SIG-M5 treated with dmso at 0.1 percent for 504 hours (cell line): ENCODE measurements around the gene ARFGEF2.
"Not testable (repeated sequence)": the region's sequence is repeated elsewhere in the genome, so short reads cannot be mapped to it uniquely, and the experiment has no call there.

Source experiments
- DNase-seq: peaks from one replicate; lab custom pipeline; 2025; ENCODE audit not compliant: unreplicated experiment; lab: John Stamatoyannopoulos, UW

The ARFGEF2 gene

GRCh38 chr20:48926821-48927220, 5.3 kb downstream of the ARFGEF2 start:
- no peak for DNase-seq

DNA sequence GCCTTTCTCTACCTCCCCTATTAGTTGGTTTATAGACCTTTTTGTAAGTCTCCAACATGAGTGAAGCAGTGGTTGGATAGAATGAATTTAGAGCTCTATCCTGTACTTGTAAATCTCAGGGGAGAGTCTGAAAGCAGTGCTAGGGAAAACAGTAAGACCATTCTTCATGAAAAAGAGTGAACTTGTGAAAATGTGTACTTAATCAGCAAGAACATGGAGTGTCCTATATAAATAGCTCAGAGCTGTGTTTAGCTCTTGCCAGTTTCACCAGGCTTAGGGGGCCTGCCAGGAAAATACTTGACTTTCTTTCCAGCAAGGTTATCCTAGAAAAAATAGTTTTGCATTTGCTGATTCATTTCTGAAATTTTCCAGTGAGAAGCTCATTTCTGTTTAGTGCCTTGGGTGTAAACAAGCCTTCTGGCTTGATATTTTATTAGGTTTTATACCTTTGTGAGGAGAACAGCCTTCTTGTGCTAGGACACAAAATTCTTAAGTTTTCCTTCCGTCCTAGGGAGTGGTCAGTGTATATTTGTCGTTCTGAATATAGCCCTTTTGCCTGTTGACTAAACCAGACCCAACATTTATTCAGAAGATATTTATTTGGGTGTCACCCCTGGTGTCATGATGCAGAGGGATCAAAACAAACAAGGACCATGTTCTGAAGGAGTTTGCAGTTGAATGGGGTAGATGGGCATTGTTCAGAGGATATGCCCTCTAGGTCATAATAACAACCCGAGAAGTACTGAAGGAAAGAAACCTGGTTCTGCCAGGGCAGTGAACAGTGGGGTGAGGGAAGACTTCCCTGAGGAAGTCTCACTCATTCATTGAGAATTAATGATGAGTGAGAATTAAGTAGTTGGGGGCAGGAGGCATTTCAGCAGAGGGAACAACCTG, 7.6 kb downstream of the ARFGEF2 start:
- DNase-seq: no peak

- no peak for DNase-seq
These were observed 8.5 kb downstream of the ARFGEF2 start for GRCh38 chr20:48930035-48930434.

DNA sequence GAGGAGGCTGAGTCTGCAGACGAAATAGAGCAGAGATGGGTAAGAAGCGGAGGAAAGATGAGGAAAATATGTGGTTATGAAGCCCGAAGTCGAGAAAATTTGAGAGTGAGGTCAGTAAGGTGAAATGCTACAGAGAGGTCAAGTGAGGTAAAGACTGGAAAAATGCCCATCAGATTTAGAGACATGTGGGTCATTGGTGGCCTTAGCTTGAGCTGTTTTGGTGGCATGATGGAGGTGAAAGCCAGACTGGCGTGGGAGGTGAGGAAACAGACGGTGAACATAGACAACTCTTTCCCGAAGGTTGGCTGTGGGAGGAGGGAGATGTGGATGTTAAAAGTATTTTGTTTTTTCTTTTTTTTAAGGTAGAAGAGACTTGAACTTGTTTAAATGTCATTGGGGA, 9.4 kb downstream of the ARFGEF2 start:
- DNase-seq: no peak

DNA sequence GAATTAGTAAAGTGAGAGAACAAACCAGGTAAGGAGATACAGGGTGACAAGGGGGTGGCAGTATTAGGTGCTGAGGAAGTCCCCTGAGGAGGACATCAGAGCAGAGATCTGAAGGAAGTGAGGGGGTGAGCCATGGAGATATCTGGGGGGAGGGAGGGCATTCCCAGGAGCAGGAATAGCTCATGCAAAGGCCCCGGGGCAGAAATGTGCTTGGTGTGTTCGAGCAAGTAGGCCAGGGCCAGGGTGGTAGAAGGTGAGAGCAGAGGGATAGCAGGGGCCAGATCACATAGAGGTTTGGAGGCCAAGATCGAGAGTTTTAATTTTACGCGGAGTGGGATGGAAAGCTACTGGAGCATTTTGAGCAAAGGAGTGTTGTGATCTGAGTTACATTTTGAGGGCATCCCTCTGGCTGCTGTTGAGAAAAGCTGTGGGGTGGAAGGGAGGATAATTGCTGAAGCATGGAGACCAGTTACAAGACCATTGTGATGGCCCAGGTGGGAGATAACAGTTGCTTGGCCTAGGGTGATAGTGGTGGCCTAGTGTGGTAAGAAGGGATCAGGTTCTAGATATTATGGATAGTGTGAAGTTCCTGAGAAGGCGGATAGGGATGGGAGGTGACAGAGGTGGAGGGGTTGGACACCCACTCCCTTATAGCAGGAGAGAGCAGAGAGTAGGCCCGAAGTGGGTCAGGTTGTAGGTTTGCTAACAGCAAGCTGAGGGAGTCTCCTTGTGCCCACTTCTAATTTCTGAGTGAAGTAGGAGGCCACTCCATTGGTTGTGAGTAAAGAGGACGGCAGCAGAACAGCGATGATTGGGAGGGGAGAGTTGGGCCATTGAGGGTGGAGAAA, 10.2 kb downstream of the ARFGEF2 start:
- no peak for DNase-seq

GRCh38 chr20:48932375-48932941, 10.9 kb downstream of the ARFGEF2 start:
- no peak for DNase-seq

GRCh38 chr20:48933017-48933766, 11.7 kb downstream of the ARFGEF2 start:
- no peak for DNase-seq

GRCh38 chr20:48934273-48934877, 12.9 kb downstream of the ARFGEF2 start:
- not testable (repeated sequence) for DNase-seq

DNA sequence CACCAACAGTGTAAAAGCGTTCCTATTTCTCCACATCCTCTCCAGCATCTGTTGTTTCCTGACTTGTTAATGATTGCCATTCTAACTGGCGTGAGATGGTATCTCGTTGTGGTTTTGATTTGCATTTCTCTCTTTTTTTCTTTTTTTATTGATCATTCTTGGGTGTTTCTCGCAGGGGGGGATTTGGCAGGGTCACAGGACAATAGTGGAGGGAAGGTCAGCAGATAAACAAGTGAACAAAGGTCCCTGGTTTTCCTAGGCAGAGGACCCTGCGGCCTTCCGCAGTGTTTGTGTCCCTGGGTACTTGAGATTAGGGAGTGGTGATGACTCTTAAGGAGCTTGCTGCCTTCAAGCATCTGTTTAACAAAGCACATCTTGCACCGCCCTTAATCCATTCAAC, 13.5 kb downstream of the ARFGEF2 start:
- DNase-seq: not testable (repeated sequence)

- DNase-seq: not testable (repeated sequence)
These were observed 14.7 kb downstream of the ARFGEF2 start for GRCh38 chr20:48936178-48936577.

DNA sequence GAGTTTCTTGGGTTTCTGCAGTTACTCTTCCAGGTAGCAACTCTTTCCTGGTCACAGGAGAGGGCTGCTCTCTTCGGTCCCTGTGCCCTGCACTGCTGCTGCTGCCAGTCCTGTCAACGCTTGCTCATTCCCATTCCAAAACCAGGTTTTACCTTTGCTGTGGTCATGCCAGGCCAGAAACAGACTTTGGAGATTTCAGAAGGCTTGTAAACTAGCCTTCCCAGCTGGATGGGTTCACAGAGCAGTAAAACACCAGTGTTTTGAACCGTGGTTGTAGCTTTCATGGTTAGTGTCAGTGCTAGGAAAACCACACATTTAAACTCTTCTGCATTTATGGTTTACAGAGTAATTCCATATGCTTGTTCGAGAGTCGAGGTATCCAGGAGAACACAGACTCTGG, 16.2 kb downstream of the ARFGEF2 start:
- no peak for DNase-seq

DNA sequence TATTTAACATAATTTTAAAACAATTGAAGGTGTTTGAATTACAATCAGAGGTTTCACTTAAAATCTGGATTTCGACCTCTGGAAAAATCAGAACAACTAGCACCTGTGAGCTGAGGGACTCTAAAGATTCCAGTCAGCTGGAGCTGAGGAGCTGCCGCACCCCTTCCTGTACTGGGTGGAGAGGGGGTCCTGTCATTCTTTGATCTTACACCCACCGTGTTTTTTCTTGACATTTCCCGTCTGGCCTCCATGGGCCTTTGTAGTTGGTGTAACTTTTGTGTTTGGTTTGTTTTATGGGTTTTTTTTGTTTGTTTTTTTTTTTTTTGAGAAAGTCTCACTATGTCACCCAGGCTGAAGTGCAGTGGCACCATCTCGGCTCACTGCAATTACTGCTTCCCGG, 17.2 kb downstream of the ARFGEF2 start:
- no peak for DNase-seq

- no peak for DNase-seq
These were observed 18.7 kb downstream of the ARFGEF2 start for GRCh38 chr20:48940170-48940569.

- DNase-seq: no peak
These were observed 20.0 kb downstream of the ARFGEF2 start for GRCh38 chr20:48941467-48941866.

DNA sequence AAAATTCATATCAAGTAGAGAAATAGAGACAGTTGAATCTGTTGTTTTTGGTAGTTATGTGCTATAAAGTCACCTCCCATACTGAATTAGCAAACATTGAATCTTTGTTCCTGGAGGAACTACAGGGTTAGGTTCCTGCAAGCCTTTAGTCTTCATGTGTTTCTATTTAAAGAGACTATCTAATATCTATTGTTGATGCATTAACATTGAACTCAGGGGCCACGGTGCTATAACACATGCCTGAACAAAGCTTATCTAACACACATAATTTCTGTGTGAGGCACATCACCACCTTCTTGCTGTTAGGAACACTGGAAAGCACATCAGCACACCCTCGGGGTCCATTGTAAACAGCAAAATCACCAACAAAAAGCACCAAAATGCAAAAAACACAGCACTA, 21.2 kb downstream of the ARFGEF2 start:
- DNase-seq: no peak

- DNase-seq: no peak
These were observed 23.3 kb downstream of the ARFGEF2 start for GRCh38 chr20:48944663-48945297.

- DNase-seq: peak; percentile 84
These were observed 24.5 kb downstream of the ARFGEF2 start for GRCh38 chr20:48945840-48946514.

DNA sequence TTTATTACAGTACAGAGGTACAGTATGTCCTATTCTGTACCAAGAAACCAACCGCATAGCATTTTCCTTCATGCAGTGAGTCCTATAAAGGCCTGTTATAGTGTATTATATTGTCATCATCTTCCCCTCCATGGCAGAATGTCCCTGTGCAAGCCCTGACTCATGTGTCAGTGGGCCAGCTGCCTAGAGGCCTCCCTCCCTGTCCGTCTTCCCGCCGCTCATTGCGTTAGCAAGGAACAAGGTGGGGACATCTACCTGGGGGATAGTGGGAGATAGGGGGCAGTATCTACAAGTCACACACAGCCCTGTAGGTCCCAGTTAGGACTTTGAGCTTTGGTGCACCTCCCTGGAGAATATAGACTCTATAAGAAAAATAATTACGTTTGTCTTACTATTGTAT, 27.1 kb downstream of the ARFGEF2 start:
- no peak for DNase-seq
